Adrenal gland (tissue), 5 donors: Measurements from ENCODE around the gene TXN2.

ENCODE experiments used
- POLR2A ChIP-seq, 2 donors: fragments of 450-650 bp; IDR thresholded peaks; one replicate each; pipeline ENCODE4 v1.6.1; 2017; ENCODE audit warnings: antibody characterized with exemption in 2 of 2, mild to moderate bottlenecking in 2 of 2, moderate library complexity in 1 of 2
- TF ChIP-seq, protein P1 (sequence below), 6 experiments: fragments of 450-650 bp in 4 of 6; fragments of 200-600 bp in 2 of 6; sonication (generic) in 1 of 6; IDR thresholded peaks; 1 replicate in 5 of 6; 2 replicates in 1 of 6; pipeline versions ENCODE4 v1.5.1 to v1.8.0; 2016 to 2021; ENCODE audit warnings: antibody characterized with exemption in 6 of 6, mild to moderate bottlenecking in 2 of 6, moderate library complexity in 1 of 6
- donor health status: DM: no; HTN: no; CAD: no.

DNA sequence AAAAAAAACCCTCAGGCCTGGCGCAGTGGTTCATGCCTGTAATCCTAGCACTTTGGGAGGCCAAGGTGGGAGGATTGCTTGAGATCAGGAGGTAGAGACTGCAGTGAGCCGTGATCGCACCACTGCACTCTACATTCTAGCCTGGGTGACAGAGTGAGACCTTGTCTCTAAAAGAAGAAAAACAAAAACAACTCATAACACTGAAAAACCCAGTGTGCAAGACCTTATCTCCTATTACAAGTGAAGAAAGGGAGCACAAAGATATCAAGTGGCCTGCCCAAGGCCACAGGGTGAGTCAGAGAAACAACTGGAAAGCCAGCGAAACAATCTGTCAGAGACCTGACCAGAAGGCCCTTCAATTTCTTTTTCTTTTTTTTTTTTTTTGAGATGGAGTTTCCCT is 2.5 kb downstream of the TXN2 start:
- TF ChIP-seq, protein P1, sequence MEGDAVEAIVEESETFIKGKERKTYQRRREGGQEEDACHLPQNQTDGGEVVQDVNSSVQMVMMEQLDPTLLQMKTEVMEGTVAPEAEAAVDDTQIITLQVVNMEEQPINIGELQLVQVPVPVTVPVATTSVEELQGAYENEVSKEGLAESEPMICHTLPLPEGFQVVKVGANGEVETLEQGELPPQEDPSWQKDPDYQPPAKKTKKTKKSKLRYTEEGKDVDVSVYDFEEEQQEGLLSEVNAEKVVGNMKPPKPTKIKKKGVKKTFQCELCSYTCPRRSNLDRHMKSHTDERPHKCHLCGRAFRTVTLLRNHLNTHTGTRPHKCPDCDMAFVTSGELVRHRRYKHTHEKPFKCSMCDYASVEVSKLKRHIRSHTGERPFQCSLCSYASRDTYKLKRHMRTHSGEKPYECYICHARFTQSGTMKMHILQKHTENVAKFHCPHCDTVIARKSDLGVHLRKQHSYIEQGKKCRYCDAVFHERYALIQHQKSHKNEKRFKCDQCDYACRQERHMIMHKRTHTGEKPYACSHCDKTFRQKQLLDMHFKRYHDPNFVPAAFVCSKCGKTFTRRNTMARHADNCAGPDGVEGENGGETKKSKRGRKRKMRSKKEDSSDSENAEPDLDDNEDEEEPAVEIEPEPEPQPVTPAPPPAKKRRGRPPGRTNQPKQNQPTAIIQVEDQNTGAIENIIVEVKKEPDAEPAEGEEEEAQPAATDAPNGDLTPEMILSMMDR (IDR thresholded peaks at IDR 0.05), result no peak
- peak in 1 of 2 donors; percentile 78 for TF ChIP-seq POLR2A (IDR thresholded peaks at IDR 0.05)
